C4-2B (cell line): ENCODE results near the gene DOLPP1.
"Not testable (repeated sequence)": the region's sequence is repeated elsewhere in the genome, so short reads cannot be mapped to it uniquely, and the experiment has no call there.

Experiments used
- ZFX ChIP-seq: fragments of 450-650 bp; IDR thresholded peaks from 2 replicates; pipeline ENCODE4 v1.6.1; 2017
- TF ChIP-seq, protein P1 (sequence below): fragments of 450-650 bp; conservative IDR thresholded peaks from 2 replicates; pipeline ENCODE4 v1.5.1; 2017; ENCODE audit warnings: mild to moderate bottlenecking

GRCh38 chr9:129035838-129036237, 45.1 kb upstream of the DOLPP1 start:
- TF ChIP-seq, protein P1, sequence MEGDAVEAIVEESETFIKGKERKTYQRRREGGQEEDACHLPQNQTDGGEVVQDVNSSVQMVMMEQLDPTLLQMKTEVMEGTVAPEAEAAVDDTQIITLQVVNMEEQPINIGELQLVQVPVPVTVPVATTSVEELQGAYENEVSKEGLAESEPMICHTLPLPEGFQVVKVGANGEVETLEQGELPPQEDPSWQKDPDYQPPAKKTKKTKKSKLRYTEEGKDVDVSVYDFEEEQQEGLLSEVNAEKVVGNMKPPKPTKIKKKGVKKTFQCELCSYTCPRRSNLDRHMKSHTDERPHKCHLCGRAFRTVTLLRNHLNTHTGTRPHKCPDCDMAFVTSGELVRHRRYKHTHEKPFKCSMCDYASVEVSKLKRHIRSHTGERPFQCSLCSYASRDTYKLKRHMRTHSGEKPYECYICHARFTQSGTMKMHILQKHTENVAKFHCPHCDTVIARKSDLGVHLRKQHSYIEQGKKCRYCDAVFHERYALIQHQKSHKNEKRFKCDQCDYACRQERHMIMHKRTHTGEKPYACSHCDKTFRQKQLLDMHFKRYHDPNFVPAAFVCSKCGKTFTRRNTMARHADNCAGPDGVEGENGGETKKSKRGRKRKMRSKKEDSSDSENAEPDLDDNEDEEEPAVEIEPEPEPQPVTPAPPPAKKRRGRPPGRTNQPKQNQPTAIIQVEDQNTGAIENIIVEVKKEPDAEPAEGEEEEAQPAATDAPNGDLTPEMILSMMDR, result not testable (repeated sequence)
- TF ChIP-seq ZFX, result not testable (repeated sequence)
